Central memory CD4-positive, alpha-beta T cell (primary cell): ENCODE data around the gene CACNA1F.

Experiments
- DNase-seq: peaks from one replicate; pipeline ENCODE4 v3.0.0; 2022

CACNA1F gene

DNA sequence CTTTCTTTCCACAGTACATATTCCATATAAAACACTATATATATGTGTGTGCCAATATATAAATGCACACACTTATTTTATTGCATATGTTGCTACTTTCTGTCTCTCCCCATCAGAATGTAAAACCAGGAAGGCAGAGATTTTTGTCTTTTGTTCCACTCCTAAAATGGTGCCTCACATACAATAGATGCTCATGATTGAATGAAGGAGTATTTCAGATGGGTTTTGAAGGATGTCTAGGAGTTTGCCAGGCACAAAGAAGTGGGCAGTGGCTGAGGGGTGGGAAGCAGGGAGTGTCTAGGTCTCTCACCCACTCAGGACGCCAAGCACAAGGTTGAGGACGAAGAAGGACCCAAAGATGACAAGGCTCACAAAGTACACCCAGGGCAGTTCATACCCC is 5.4 kb downstream of the CACNA1F start:
- DNase-seq = no peak

DNA sequence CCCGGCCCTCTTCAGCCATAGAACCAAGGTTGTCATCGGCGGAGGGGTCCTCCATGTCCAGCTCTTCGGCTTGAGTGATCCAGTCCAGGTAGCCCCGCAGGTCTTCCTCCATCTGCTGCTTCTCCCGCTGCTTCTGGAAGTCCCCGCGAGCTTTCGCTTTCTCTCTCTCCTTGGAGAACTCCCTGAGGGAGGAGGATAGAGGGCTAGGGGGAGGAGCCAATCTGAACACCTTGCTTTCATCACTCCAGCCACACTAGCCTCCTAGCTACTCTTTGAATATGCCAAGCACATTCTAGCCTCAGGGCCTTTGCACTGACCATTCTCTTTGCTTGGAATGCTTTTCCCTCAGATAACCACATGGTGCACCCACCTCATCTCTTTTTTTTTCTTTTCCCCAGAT is 6.2 kb downstream of the CACNA1F start:
- DNase-seq = no peak

DNA sequence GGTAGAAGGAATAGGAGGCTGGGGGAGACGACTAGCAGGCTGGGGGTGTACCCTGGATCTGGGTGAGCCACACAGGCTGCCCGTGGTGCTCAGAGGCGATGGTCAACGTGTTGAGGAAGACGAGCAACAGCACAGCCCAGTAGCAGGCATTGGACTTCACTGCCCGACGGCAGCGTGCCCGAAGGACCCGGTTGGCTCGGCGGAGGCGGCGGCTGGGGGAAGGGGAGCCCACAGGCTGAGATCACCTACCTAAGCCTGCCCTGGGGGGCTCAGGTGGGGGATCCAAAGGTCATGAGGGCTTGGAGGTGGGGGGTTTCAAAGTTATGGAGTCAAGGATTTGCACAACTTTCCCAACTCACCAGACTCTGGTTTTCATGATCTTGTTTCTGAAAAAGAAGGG is 7.3 kb downstream of the CACNA1F start:
- DNase-seq = no peak

- no peak for DNase-seq
Measured at GRCh38 chrX:49221868-49222267, 11.3 kb downstream of the CACNA1F start.

GRCh38 chrX:49220100-49220499 is 13.0 kb downstream of the CACNA1F start:
- no peak for DNase-seq

DNA sequence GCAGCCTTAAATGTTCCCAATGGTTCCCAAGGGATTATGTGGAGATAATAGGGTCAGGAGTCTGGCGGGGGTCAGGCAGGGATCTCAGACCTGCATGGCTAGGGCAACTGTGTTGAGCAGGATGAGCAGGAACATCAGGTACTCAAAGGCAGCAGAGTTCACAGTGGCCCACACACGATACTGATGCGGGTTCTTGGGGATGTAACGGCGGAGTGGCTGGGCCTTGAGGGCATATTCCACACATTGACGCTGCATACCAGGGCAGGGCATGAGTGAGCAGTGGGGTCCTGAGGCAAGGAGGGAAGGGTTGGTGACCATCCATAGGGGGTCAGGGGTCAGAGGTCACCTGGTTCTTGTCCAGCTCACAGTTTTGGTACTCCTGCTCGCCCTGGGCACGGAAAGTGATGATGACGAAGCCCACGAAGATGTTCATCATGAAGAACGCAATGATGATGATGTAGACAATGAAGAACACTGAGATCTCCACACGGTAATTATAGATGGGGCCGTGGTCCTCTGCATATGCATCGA is 18.1 kb downstream of the CACNA1F start:
- no peak for DNase-seq

GRCh38 chrX:49214416-49214815 is 18.7 kb downstream of the CACNA1F start:
- DNase-seq = no peak

DNA sequence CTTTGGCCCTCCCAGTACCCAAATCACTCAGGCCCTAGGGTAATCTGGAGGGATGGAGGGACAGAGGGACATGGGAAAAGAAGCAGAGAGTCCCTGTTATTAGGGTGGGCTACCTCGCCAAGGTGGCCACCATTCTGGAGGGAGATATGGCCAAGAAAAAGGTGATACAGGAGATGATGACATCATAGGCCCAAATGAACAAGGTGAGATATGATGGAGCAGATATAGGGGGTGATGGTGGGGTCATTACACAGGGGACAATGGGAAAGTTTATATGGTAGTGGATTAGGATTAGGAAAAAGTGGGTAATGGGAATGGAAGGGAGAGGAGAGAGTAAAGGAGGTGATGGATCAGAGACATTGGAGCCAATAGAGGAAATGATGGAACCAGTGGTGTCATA is 20.3 kb downstream of the CACNA1F start:
- no peak for DNase-seq

GRCh38 chrX:49212209-49212608 is 20.9 kb downstream of the CACNA1F start:
- no peak for DNase-seq

GRCh38 chrX:49211074-49211473 is 22.1 kb downstream of the CACNA1F start:
- no peak for DNase-seq

DNA sequence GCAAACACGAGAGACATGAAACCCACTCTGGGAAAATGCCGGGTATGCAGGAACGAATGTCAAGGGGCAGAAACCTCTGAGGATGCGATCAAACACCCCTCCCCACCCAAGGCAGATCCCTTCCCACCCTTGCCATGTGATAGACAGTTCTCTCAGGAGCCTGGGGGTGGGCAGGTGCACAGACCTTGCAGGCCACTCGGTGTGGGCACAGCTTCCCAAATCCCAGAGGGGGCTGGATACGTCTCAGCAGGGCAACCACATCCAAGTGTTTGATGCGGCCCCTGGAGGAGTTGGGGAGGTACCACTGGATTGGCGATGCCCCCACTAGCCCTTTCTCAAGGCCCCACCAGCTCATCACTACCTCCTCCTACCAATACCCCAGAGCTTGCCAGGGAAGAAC is 22.7 kb downstream of the CACNA1F start:
- DNase-seq = no peak

DNA sequence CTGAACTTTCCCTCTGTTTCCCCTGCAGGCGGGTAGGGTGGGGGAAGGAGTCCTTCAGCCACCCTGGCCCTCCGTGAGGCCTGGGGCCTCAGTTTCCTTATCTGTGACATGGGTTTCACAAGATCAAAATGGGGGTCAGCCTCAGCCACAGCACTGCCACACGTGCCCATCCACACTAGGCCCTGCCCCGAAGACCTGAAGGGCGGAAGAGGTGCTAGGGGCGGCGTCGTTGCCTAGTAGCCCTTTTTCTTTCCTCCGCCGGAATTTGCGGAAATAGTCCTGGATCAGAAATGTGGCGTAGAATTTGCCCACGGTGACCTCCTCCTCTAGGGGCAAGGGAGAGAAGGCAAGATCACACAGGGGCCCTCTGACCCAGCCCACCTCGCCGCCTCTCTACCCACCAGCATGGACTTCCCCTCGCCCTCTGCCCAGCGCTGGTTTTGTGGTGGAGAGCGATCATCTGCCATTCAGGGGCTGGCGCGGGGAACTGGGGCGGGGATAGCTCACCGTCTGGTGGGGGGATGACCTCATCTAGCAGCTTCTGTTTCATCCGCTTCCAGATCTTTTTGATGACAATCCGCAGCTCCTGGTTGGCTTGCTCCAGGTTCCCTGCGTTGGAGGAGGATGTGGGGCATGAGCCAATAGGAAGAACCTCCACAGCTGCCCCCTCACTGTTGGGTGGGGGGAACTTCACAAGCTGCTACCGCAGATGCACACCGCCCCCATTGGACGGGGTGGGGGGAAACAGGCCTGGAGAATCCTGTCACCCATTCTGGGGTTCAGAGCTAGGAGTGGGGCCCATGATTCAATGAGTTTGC is 23.5 kb downstream of the CACNA1F start:
- no peak for DNase-seq

GRCh38 chrX:49208399-49208798 is 24.7 kb downstream of the CACNA1F start:
- DNase-seq = no peak

DNA sequence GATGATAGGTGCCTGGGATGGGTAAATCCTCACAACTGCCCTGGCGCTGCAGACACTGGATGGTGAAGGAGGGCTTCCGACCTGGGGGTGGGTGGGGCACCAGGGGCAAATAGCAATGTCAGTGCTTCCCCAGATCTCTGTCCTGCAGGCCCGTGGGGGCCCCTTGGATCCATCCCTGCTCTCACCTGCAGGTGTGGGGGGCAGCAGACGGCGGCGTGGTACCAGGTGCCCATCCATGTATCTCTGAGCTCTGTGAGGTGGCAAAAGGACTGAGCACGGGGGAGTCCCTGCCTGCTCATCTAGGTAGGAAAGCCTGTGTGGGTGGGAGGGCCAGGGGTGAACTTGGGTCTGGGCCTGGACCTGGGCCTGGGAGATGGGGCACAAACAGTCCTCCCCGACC is 26.6 kb downstream of the CACNA1F start:
- DNase-seq = no peak

DNA sequence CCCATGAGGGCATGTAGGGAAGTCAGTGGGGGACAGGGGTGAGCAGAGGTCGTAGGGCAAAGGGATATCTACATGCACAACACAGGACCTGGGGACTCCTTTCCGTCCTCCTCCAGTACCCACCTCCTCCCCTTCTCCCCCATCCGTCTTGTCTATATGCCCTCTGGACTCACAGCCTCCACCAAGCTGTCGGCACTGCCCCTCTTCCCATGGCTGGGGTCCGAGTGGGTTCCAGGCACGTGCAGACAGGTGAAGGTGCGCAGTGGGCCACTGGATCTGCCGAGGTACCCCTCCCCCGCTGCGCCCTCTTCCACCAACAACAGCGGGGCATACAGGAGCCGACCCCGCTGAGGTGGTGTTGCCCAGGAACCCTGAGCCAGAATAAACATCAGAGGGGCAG is 27.7 kb downstream of the CACNA1F start:
- DNase-seq = no peak

DNA sequence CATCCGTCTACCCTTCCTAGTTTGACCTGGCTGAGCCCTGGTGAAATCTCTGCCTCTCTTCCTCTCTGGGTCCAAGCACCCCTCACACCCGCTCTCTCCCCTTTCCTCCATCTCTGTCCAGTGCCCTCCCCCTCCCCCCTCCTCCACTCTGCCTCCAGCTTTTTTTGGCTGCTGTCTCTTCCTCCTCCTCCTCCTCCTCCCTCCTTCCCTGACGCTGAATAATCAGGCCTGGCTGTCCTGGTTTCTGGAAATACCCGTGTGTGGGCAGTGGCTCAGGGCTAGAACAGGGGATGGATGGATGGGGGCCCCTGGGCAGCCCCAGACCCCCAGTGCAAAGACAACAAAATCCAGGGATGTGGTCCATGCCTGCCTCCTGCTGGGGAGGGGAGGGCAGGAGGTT is 28.4 kb downstream of the CACNA1F start:
- no peak for DNase-seq

- DNase-seq = no peak
Measured at GRCh38 chrX:49204017-49204416, 29.1 kb downstream of the CACNA1F start.

DNA sequence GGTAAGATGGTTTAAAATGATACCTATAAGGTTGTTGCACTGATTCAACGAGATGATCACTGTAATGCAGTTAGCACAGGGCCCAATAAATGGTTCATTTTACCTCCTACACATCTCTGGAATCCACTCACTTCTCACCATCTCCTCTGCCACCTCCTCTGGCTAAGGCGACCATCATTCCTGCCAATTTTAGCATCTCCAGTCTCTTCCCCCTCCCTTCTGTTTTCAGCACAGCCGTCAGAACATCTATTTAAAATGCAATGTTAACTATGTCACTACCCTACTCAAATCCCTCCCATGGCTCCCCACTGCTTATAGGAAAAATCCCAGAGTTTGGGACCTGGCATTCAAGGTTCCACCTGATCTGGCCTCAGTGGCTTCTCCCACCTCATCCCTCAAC is 29.6 kb downstream of the CACNA1F start:
- DNase-seq = no peak

DNA sequence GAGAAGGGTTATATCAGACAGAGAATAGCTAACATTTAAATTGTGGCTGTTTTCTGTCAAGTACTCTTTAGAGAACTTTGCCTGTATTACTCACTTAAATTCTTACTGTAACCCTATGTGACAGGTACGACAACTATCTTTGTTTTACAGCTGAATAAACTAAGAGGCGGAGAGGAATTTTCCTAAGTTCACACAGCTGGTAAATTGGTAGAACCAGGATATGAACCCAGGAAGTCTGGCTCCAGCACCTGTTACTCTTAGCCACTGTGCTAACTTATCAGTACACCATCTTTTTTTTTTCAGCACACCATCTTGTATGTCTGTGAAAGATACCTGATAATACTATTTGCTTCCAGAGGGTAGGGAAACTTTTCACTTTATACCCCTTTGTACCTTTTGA is 31.1 kb downstream of the CACNA1F start:
- DNase-seq = no peak

DNA sequence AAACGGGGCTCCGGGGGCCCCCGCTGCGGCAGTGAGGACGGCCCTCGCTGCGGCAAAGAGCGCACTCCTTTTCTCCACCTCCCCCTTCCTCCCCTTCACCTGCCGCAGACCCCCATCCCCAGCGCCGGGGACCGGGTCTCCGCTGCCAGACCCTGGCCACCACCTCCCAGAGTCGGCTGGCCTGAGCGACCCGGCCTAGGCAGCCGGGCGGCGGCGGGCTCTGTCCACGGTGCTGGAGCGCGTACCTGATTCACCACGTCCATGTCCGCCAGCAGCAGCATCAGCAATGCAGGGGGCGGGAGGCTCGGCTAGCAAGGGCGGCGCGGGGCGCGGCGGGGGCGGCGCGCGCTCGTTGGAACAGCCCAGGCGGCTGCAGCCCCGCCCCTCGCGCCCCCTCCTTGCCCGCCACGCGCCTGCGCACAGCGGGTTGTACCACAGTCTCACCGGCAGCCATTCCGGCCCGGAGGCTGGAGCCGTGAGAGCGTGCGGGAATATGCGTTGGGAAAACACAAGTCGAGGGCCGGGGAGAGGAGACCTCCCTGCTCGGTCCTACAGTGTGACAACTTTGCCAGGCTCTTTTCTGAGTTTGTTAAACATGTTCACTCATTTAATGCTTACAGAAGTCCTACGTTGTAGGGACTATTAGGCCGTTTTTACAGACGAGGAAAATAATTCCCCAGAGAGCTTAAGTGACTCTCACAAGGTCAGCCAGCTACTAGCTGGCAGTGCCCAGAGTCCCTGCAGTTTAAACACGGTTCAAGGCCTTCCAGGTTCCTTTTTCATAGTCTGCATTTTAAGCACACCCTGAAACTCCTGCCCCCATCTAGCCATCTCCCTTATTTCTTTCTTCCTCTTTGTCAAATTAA is 33.0 kb downstream of the CACNA1F start, which contains the start of gene SYP:
SYP (minus strand) TSS at position 288 of the 866 bp plus-strand sequence; CDS start at position 281, 7 bp downstream.
- DNase-seq = peak; percentile 86

GRCh38 chrX:49199315-49199595 is 33.9 kb downstream of the CACNA1F start:
- no peak for DNase-seq

- DNase-seq = no peak
Measured at GRCh38 chrX:49198540-49199314, 34.4 kb downstream of the CACNA1F start.

DNA sequence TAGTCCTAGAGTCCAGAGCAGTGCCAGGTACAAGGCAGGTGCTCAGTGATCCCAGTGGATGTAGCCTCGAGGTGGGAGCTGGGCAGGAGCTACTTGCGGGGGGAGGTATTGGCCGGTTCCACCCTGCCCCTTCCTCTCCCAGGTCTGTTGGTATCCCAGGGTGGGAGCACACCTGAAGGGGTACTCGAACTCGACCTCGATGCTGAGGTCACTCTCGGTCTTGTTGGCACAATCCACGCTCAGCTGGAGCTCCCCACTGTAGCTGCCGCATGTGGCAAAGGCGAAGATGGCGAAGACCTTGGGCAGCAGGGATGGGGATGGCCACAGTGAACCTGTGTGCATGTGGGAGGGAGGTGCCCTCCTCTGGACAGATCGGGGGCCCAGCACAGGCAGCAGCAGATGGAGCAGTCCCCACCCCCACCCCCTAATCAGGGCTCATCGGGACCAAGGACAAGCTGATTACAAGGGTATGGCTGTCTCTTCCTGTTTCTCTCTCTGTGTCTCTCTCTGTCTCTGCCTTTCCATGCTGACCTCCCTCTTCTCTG is 35.5 kb downstream of the CACNA1F start:
- no peak for DNase-seq
